Uterus (tissue), 2 donors: ENCODE data around the gene BICDL2.

Experiments used
- CTCF ChIP-seq, 4 experiments: fragments of 200-600 bp in 2 of 4; fragments of 450-650 bp in 2 of 4; sonication (generic) in 2 of 4; IDR thresholded peaks; one replicate each; pipeline ENCODE4 v1.5.1; 2016 to 2019; ENCODE audit warnings: antibody characterized with exemption in 4 of 4, mild to moderate bottlenecking in 2 of 4, moderate library complexity in 1 of 4
- POLR2A ChIP-seq, 2 donors: fragments of 450-650 bp; IDR thresholded peaks; one replicate each; pipeline ENCODE4 v1.6.1; 2016; ENCODE audit warnings: antibody characterized with exemption in 2 of 2, mild to moderate bottlenecking in 1 of 2, moderate library complexity in 1 of 2

GRCh38 chr16:3003582-3004270 is 33.0 kb downstream of the BICDL2 start:
- TF ChIP-seq CTCF (IDR thresholded peaks at IDR 0.05) (peak; percentile 50 to 78 (median 56)), POLR2A (IDR thresholded peaks at IDR 0.05) (no peak)
